ENCODE results near the gene TMEM87B. TPM values are rescaled to one million over a fixed set of nuclear protein-coding genes. Genes with fewer than 3 reads are reported as not detected.

TMEM87B gene
- total and polyA plus RNA-seq, 4 donors = 11.2 to 26.4 (median 18.1) TPM

- H3K4me3 ChIP-seq = no peak overlapping the region
- H3K4me1 ChIP-seq (ENCODE audit: control insufficient read depth in 5 of 5, insufficient read depth in 5 of 5, low read length in 5 of 5) = peaks cover 0 to 6% (median 3%) of the 10 kb centered on the region in 5 donors
- H3K36me3 ChIP-seq (ENCODE audit: control insufficient read depth in 4 of 4, insufficient read depth in 4 of 4, low read length in 4 of 4) = no peaks in the 10 kb centered on the region
- TF ChIP-seq CTCF (IDR thresholded peaks at IDR 0.05; ENCODE audit: control extremely low read depth, extremely low read depth) = no peak
- DNase-seq = no peak
- H3K27me3 ChIP-seq (ENCODE audit: control insufficient read depth in 3 of 3, insufficient read depth in 3 of 3, low read length in 2 of 3) = peaks cover 0 to 12% (median 0%) of the 10 kb centered on the region in 3 donors
- H3K27ac ChIP-seq (ENCODE audit: low read depth in 1 of 2, low read length in 1 of 2) = no peak overlapping the region
- 85 to 87% methylated on average over 20 of the region's 20 CpGs for WGBS, 2 donors
- H3K9me3 ChIP-seq (ENCODE audit: control insufficient read depth in 4 of 4, insufficient read depth in 3 of 4, low read length in 3 of 4) = no peaks in the 10 kb centered on the region
- no peak for ATAC-seq (ENCODE audit: insufficient read depth, low FRiP score)
- H3K9ac ChIP-seq (ENCODE audit: insufficient read depth in 1 of 2, low read length in 2 of 2) = no peak overlapping the region
Observed at GRCh38 chr2:112140899-112141625, 86.0 kb downstream of the TMEM87B start.

- no peak for ATAC-seq (ENCODE audit: insufficient read depth, low FRiP score)
- H3K27me3 ChIP-seq (ENCODE audit: control insufficient read depth in 3 of 3, insufficient read depth in 3 of 3, low read length in 2 of 3) = peaks cover 0 to 12% (median 0%) of the 10 kb centered on the region in 3 donors
- no peak overlapping the region for H3K27ac ChIP-seq (ENCODE audit: low read depth in 1 of 2, low read length in 1 of 2)
- 78 to 79% methylated on average over 7 of the region's 7 CpGs for WGBS, 2 donors
- TF ChIP-seq CTCF (IDR thresholded peaks at IDR 0.05; ENCODE audit: control extremely low read depth, extremely low read depth) = no peak
- H3K9ac ChIP-seq (ENCODE audit: insufficient read depth in 1 of 2, low read length in 2 of 2) = no peak overlapping the region
- peaks cover 0 to 6% (median 3%) of the 10 kb centered on the region in 5 donors for H3K4me1 ChIP-seq (ENCODE audit: control insufficient read depth in 5 of 5, insufficient read depth in 5 of 5, low read length in 5 of 5)
- no peaks in the 10 kb centered on the region for H3K9me3 ChIP-seq (ENCODE audit: control insufficient read depth in 4 of 4, insufficient read depth in 3 of 4, low read length in 3 of 4)
- no peak for DNase-seq
- no peak overlapping the region for H3K4me3 ChIP-seq
- no peaks in the 10 kb centered on the region for H3K36me3 ChIP-seq (ENCODE audit: control insufficient read depth in 4 of 4, insufficient read depth in 4 of 4, low read length in 4 of 4)
Observed at GRCh38 chr2:112141626-112142007, 86.5 kb downstream of the TMEM87B start.

GRCh38 chr2:112142525-112143078 lies 87.5 kb downstream of the TMEM87B start:
- Histone ChIP-seq H3K4me3 (no peak overlapping the region), H3K27ac (ENCODE audit: low read depth in 1 of 2, low read length in 1 of 2) (no peak overlapping the region), H3K27me3 (ENCODE audit: control insufficient read depth in 3 of 3, insufficient read depth in 3 of 3, low read length in 2 of 3) (peaks cover 0 to 12% (median 0%) of the 10 kb centered on the region in 3 donors), H3K9me3 (ENCODE audit: control insufficient read depth in 4 of 4, insufficient read depth in 3 of 4, low read length in 3 of 4) (no peaks in the 10 kb centered on the region), H3K36me3 (ENCODE audit: control insufficient read depth in 4 of 4, insufficient read depth in 4 of 4, low read length in 4 of 4) (peaks cover 0 to 1% (median 0%) of the 10 kb centered on the region in 4 donors), H3K9ac (ENCODE audit: insufficient read depth in 1 of 2, low read length in 2 of 2) (no peak overlapping the region), H3K4me1 (ENCODE audit: control insufficient read depth in 5 of 5, insufficient read depth in 5 of 5, low read length in 5 of 5) (peaks cover 0 to 6% (median 3%) of the 10 kb centered on the region in 5 donors)
- TF ChIP-seq CTCF (IDR thresholded peaks at IDR 0.05; ENCODE audit: control extremely low read depth, extremely low read depth) = no peak
- 91% methylated on average over 8 of the region's 8 CpGs for WGBS, 2 donors
- DNase-seq = no peak
- ATAC-seq (ENCODE audit: insufficient read depth, low FRiP score) = no peak
